WTC11 (cell line): Measurements from ENCODE around the gene UBL3.

Experiments used
- CTCF ChIP-seq: fragments of 200-600 bp; IDR thresholded peaks from 2 replicates; pipeline ENCODE4 v1.8.0; 2022; ENCODE audit warnings: antibody characterized with exemption
- MAX ChIP-seq: sonication (generic); formaldehyde crosslinking; IDR thresholded peaks from 2 replicates; pipeline ENCODE4 v1.8.0; 2022; ENCODE audit warnings: mild to moderate bottlenecking, missing genetic modification reagents
- ZBTB21 ChIP-seq: sonication (generic); formaldehyde crosslinking; IDR thresholded peaks from 2 replicates; pipeline ENCODE4 v1.8.1; 2023; ENCODE audit warnings: mild to moderate bottlenecking, missing genetic modification reagents, borderline replicate concordance

GRCh38 chr13:29889111-29889510, 38.7 kb upstream of the UBL3 start:
- TF ChIP-seq MAX (CRISPR knock-in tag) = no peak
- no peak for TF ChIP-seq ZBTB21
- TF ChIP-seq CTCF = no peak
